K562 (cell line): ENCODE measurements around the gene RPTOR. TPM values are rescaled to one million over a fixed set of nuclear protein-coding genes. Genes with fewer than 3 reads are reported as not detected.

Source experiments
- ATAC-seq: fragments of 200-7000 bp; cut with Tn5 transposase; 3 replicates; pipeline ENCODE4 v1.9.1; 2020; ENCODE audit warnings: moderate library complexity
- BruUV-seq: library from RNA; stranded (reverse); fragments of 400-500 nt; replicated peaks from 2 replicates; lab custom pipeline; 2021; lab: Mats Ljungman, UMichigan
- CTCF ChIA-PET: fragments of 300-600 bp; formaldehyde crosslinking; extraction: SDS; loops from one replicate; lab custom pipeline; 2021; ENCODE audit warnings: low intra/inter-chr PET ratio; lab: Yijun Ruan, JAX
- POLR2A ChIA-PET: fragments of 300-600, 350-650 bp; sonication (Branson Sonifier 250); formaldehyde crosslinking; extraction: SDS; loops from one replicate; lab custom pipeline; 2021; ENCODE audit warnings: antibody characterized with exemption, inconsistent platforms; lab: Yijun Ruan, JAX
- DNase-seq, 4 experiments: peaks; one replicate each; pipeline versions ENCODE4 v3.0.0 to v3.0.0-alpha.2; 2011 to 2018; ENCODE audit warnings: low spot score in 3 of 4, mixed read lengths in 3 of 4; ENCODE audit errors: extremely low read depth in 1 of 4
- FAIRE-seq: peaks from 2 replicates; lab custom pipeline; 2011; peaks lifted over from hg19 to GRCh38; lab: Jason Lieb, UNC
- H2AFZ ChIP-seq: 2 replicates; pipeline ENCODE4 v1.6.0; 2011; ENCODE audit warnings: low read depth, low read length, control low read depth, inconsistent platforms
- H3K27ac ChIP-seq: fragments of 200-600 bp; 3 replicates; pipeline ENCODE4 v1.8.0; 2011; ENCODE audit warnings: low read depth, mild to moderate bottlenecking, control low read depth, inconsistent platforms, low read length, moderate library complexity, mixed read lengths; ENCODE audit errors: extremely low read depth
- H3K27me3 ChIP-seq, 2 experiments: fragments of 300-600 bp in 1 of 2; 2 replicates in 1 of 2; 3 replicates in 1 of 2; pipeline versions ENCODE4 v1.6.0 to v1.8.0; 2011; ENCODE audit warnings: inconsistent platforms in 2 of 2, low read length in 2 of 2, mild to moderate bottlenecking in 1 of 2, mixed read lengths in 1 of 2, moderate library complexity in 1 of 2; ENCODE audit not compliant: control insufficient read depth in 2 of 2, insufficient read depth in 2 of 2
- H3K36me3 ChIP-seq: fragments of 300-600 bp; 3 replicates; pipeline ENCODE4 v1.8.0; 2011; ENCODE audit warnings: mild to moderate bottlenecking, low read length, inconsistent platforms; ENCODE audit not compliant: control insufficient read depth, insufficient read depth
- H3K4me1 ChIP-seq, 2 experiments: fragments of 200-600 bp in 1 of 2; replicated peaks in 1 of 2; 2 replicates in 1 of 2; 3 replicates in 1 of 2; pipeline versions ENCODE4 v1.5.1 to v1.8.0; 2011; ENCODE audit warnings: inconsistent platforms in 2 of 2, low read length in 2 of 2, mild to moderate bottlenecking in 1 of 2, mixed read lengths in 1 of 2, moderate library complexity in 1 of 2; ENCODE audit not compliant: control insufficient read depth in 2 of 2, insufficient read depth in 2 of 2
- H3K4me2 ChIP-seq: 2 replicates; pipeline ENCODE4 v1.6.1; 2011; ENCODE audit warnings: low read length, control low read depth, inconsistent platforms, mixed read lengths; ENCODE audit not compliant: insufficient read depth
- H3K4me3 ChIP-seq: fragments of 200-600 bp; sonication (generic), shearing (Covaris generic); 2 replicates; pipeline ENCODE4 v1.5.1; 2016; ENCODE audit warnings: control low read depth, inconsistent platforms
- H3K79me2 ChIP-seq: fragments of 200-600 bp; 3 replicates; pipeline ENCODE4 v1.8.0; 2011; ENCODE audit warnings: low read length, inconsistent platforms; ENCODE audit not compliant: control insufficient read depth, insufficient read depth
- H3K9ac ChIP-seq, 2 experiments: 2 replicates each; pipeline versions ENCODE4 v1.6.0 to v1.6.1; 2011; ENCODE audit warnings: low read depth in 2 of 2, low read length in 2 of 2, control low read depth in 1 of 2, inconsistent platforms in 1 of 2, mild to moderate bottlenecking in 1 of 2, mixed read lengths in 1 of 2; ENCODE audit not compliant: insufficient read depth in 1 of 2
- H3K9me1 ChIP-seq: one replicate; pipeline ENCODE4 v1.6.0; 2011; ENCODE audit warnings: inconsistent platforms, mild to moderate bottlenecking, low read length, moderate library complexity; ENCODE audit not compliant: control insufficient read depth, insufficient read depth
- H3K9me3 ChIP-seq: replicated peaks from 2 replicates; pipeline ENCODE4 v1.5.1; 2011; ENCODE audit warnings: low read depth, low read length, inconsistent platforms; ENCODE audit not compliant: control insufficient read depth, insufficient read depth
- H4K20me1 ChIP-seq: replicated peaks from 2 replicates; pipeline ENCODE4 v1.6.1; 2011; ENCODE audit warnings: low read length, inconsistent platforms, mixed read lengths; ENCODE audit not compliant: control insufficient read depth, insufficient read depth
- CEBPB ChIP-seq: fragments of 450-650 bp; IDR thresholded peaks from 2 replicates; pipeline ENCODE4 v1.6.1; 2016; ENCODE audit warnings: missing genetic modification characterization, missing compliant biosample characterization
- CEBPG ChIP-seq, 3 experiments: fragments of 200-800 bp in 1 of 3; sonication (Bioruptor generic) in 1 of 3; sonication (generic) in 1 of 3; formaldehyde crosslinking in 1 of 3; IDR thresholded peaks in 2 of 3; conservative IDR thresholded peaks in 1 of 3; 2 replicates each; pipeline versions ENCODE4 v1.6.1 to v1.8.0; 2016 to 2022; ENCODE audit warnings: missing compliant biosample characterization in 2 of 3, missing genetic modification characterization in 2 of 3, mild to moderate bottlenecking in 1 of 3, missing genetic modification reagents in 1 of 3
- PURB ChIP-seq: sonication (generic); formaldehyde crosslinking; IDR thresholded peaks from 2 replicates; pipeline ENCODE4 v1.9.0; 2021; ENCODE audit warnings: low read depth, mild to moderate bottlenecking, missing genetic modification reagents
- WGBS: fragments of 100-300 bp; shearing (Covaris generic); methylation state at CpG from one replicate; pipeline ENCODE4 v1.1.6; 2016; ENCODE audit warnings: low coverage, mixed read lengths; ENCODE audit not compliant: insufficient coverage; ENCODE audit errors: missing lambda C conversion rate; 5-methylcytosine and 5-hydroxymethylcytosine counted together
- in situ Hi-C: fragments of 300-500 bp; cut with MboI; formaldehyde crosslinking; loops from 4 replicates; pipeline ENCODE4 v1.15.0; 2018; ENCODE audit warnings: inconsistent platforms, mixed read lengths
- intact Hi-C: fragments of 100-400 bp; cut with micrococcal nuclease; formaldehyde crosslinking; loops from 2 replicates; pipeline ENCODE4 v1.14.2; 2022
- polyA plus RNA-seq, 8 experiments: library from polyadenylated mRNA; depleted of rRNA in 4 of 8; stranded (reverse) in 5 of 8; unstranded in 3 of 8; fragments of >200 nt; fragmentation: Nextera tagmentation in 2 of 8; fragmentation: Illumina TruSeq in 1 of 8; extraction: Ambion mirVana in 2 of 8; extraction: Trizol in 1 of 8; gene quantifications; 2 replicates each; pipeline versions ENCODE4 v1.2.1 to v1.2.3, GENCODE V29; 2011 to 2014; ENCODE audit warnings: inconsistent platforms in 1 of 8, missing spikeins in 1 of 8
- total RNA-seq, 7 experiments: library from RNA; depleted of rRNA in 6 of 7; stranded (reverse); fragments of >200 nt in 6 of 7; fragmentation: Illumina TruSeq in 2 of 7; extraction: Trizol in 2 of 7; gene quantifications; 2 replicates each; pipeline versions ENCODE4 v1.2.1 to v1.2.3, GENCODE V29; 2011 to 2021; ENCODE audit warnings: low replicate concordance in 1 of 7

RPTOR gene
- total and polyA plus RNA-seq, 9 of the 15 experiments (the other 6 are each of a cell fraction or from before 2014, with no cell fraction given): 0.24 to 54.1 (median 10.2) TPM

DNA sequence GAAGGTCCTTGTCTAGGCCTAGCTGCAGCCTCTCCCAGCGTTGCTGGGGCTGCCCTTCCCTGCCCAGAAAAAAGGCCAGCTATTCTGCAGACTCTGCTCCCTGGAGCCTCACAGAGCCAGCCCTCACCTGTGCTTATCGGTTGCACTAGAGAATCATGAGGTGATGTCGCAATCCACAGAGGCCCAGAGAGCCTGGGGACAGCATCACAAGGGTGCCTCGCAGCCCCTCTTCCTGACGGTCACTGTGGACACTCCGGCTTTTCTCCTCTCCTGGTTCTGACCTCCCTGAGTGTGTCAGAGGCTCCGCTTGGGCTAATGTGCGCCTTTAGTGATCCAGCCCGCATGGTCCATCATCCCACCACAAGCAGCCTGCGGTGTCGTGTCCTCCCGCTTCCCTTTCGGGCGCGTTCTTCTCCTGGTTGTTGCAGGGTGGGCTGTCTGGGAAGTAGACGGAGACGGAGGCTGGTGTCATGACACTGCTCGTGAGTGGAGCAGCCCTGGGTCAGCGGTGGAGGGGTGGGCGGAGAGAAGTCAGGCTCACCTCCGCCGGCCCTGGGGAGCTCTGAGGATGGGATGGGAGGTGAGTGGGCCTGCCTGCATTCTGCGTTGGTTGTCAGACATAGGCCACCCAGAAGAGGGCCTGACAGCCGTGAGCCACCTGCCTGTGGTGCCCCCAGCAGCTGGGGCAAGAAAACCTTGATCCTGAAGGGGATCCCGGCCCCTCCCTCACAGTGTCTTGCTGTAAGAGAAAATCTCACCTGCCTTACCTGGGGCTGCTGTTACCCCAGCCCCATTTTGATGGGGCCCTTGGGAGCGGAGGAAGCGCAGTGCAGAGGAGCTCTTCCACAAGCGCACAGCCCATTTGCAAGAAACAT, 281.1 kb downstream of the RPTOR start:
- intact Hi-C loops: no loop called here
- POLR2A ChIA-PET: no interaction called here
- H4K20me1 ChIP-seq: no peaks in the 10 kb centered on the region
- no peak overlapping the region for H3K4me2 ChIP-seq
- no peak overlapping the region for H3K4me3 ChIP-seq
- FAIRE-seq (no peak), ATAC-seq (no peak), DNase-seq (no peak)
- peaks cover 0 to 14% of the 10 kb centered on the region in 2 experiments; a peak in 1 of 5 replicates for H3K4me1 ChIP-seq
- H2AFZ ChIP-seq: no peak overlapping the region
- no peak overlapping the region for H3K27ac ChIP-seq
- no peaks in the 10 kb centered on the region for H3K9me3 ChIP-seq
- no peaks in the 10 kb centered on the region for H3K79me2 ChIP-seq
- H3K36me3 ChIP-seq: peaks cover 51% of the 10 kb centered on the region; the same call in 2 of the 3 replicates
- no peaks in the 10 kb centered on the region for H3K9me1 ChIP-seq
- no peak overlapping the region for H3K9ac ChIP-seq
- BruUV-seq: no TSS peak
- TF ChIP-seq PURB (CRISPR knock-in tag): no peak
- TF ChIP-seq CEBPG (CRISPR knock-in tag; IDR thresholded peaks at IDR 0.05): 0 out of 2 replicates have a peak, but pooled peaks have one; percentile 32
- TF ChIP-seq CEBPG (tag; conservative IDR thresholded peaks at IDR 0.05 in 1 of 2, IDR thresholded peaks at IDR 0.05 in 1 of 2): peak; percentile 37 to 47; a peak in 2 of 4 replicates
- peak; percentile 74 for TF ChIP-seq CEBPB (tag)
- TF ChIP-seq, all 486 proteins: peak for 2
- H3K27me3 ChIP-seq: no peaks in the 10 kb centered on the region
- in situ Hi-C loops: no loop called here
- WGBS: 88% methylated on average over 19 of the region's 28 CpGs
- CTCF ChIA-PET: no interaction called here
